Neural crest cell (in vitro differentiated cells): ENCODE data around the gene XYLT1. TPM values are rescaled to one million over a fixed set of nuclear protein-coding genes. Genes with fewer than 3 reads are reported as not detected.
A peak's percentile ranks its signal among the peaks of the same experiment; 100 is the strongest.

Experiments
- DNase-seq: peaks from one replicate; pipeline ENCODE4 v3.0.0; 2021; ENCODE audit warnings: low read depth, mixed read lengths, low spot score
- H3K27ac Mint-ChIP-seq: one replicate; pipeline ENCODE4 v1.8.0; 2021; ENCODE audit warnings: mild to moderate bottlenecking, mixed read lengths; ENCODE audit not compliant: unreplicated experiment
- H3K27me3 Mint-ChIP-seq: 2 replicates; pipeline ENCODE4 v1.8.0; 2021; ENCODE audit warnings: low read depth, mild to moderate bottlenecking, mixed read lengths
- H3K36me3 Mint-ChIP-seq: 2 replicates; pipeline ENCODE4 v1.8.0; 2021; ENCODE audit warnings: low read depth, mild to moderate bottlenecking, mixed read lengths
- H3K4me1 Mint-ChIP-seq: 2 replicates; pipeline ENCODE4 v1.8.0; 2021; ENCODE audit warnings: mixed read lengths
- H3K4me3 Mint-ChIP-seq: one replicate; pipeline ENCODE4 v1.8.0; 2021; ENCODE audit warnings: mild to moderate bottlenecking, mixed read lengths
- H3K9me3 Mint-ChIP-seq: 2 replicates; pipeline ENCODE4 v1.8.0; 2021; ENCODE audit warnings: mixed read lengths
- CTCF ChIP-seq: fragments of 200-600 bp; sonication (generic); conservative IDR thresholded peaks from 2 replicates; pipeline ENCODE4 v1.5.0; 2021; ENCODE audit warnings: antibody characterized with exemption, mild to moderate bottlenecking
- total RNA-seq: library from RNA; stranded (reverse); gene quantifications from 2 replicates; pipeline ENCODE4 v1.2.1, GENCODE V29; 2021

Gene XYLT1
- total RNA-seq, 1 donor from 2014 or later: 15.0 TPM

GRCh38 chr16:17368446-17368845 lies 102.3 kb downstream of the XYLT1 start:
- no peak for TF ChIP-seq CTCF
- Mint-ChIP-seq H3K27ac (peak overlapping the region; percentile 52), H3K36me3 (no peaks in the 10 kb centered on the region), H3K27me3 (no peaks in the 10 kb centered on the region), H3K9me3 (no peaks in the 10 kb centered on the region), H3K4me1 (peaks cover 71% of the 10 kb centered on the region), H3K4me3 (no peak overlapping the region)
- DNase-seq: no peak

DNA sequence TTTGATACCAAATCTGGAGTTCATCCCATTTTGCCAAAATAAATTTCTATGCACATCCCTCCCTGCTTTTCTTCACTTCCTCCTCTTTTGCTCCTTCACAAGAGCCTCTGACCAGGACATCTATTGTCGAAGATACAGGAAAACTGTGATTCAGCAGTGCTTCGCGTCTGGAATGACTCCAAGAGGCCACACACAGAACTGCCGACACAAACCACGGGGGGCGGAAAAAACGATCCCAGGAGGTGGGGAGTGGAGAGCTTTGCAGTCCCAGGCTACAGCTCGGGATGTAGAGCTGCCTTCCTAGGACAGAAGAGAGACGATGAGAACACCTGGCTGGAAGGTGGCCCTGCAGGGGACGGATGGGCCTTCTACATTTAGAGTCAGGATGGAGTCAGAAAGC lies 102.8 kb downstream of the XYLT1 start:
- no peaks in the 10 kb centered on the region for H3K36me3 Mint-ChIP-seq
- peak overlapping the region; percentile 3 for H3K27ac Mint-ChIP-seq
- H3K9me3 Mint-ChIP-seq: no peaks in the 10 kb centered on the region
- TF ChIP-seq CTCF: no peak
- no peaks in the 10 kb centered on the region for H3K27me3 Mint-ChIP-seq
- H3K4me1 Mint-ChIP-seq: peaks cover 74% of the 10 kb centered on the region
- DNase-seq: peak; percentile 45
- H3K4me3 Mint-ChIP-seq: peak overlapping the region; percentile 5

DNA sequence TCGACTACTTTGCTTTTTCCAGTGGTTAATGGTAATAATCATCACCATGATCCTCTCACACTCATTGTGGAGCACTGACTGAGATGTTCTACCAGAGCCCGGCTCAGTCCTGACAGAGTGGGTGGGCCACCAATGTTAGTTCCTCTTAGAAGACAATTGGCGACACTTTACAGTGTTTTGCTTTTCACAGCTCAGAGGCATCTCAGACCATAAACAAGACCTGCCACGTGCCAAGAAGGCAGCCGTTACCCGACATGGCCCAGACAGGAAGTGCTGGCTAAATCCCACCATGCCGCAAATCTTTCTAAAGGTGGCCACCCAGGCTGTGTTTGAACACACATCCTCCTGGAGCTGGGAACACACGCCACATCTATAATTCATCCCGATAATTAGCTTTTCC lies 103.7 kb downstream of the XYLT1 start:
- Mint-ChIP-seq H3K4me1 (peaks cover 75% of the 10 kb centered on the region), H3K27ac (no peak overlapping the region), H3K9me3 (no peaks in the 10 kb centered on the region), H3K36me3 (no peaks in the 10 kb centered on the region), H3K27me3 (no peaks in the 10 kb centered on the region), H3K4me3 (no peak overlapping the region)
- no peak for TF ChIP-seq CTCF
- no peak for DNase-seq

GRCh38 chr16:17366299-17366961 lies 104.3 kb downstream of the XYLT1 start:
- no peak for DNase-seq
- Mint-ChIP-seq H3K27me3 (no peaks in the 10 kb centered on the region), H3K4me1 (peaks cover 69% of the 10 kb centered on the region), H3K27ac (no peak overlapping the region), H3K4me3 (no peak overlapping the region), H3K36me3 (no peaks in the 10 kb centered on the region), H3K9me3 (no peaks in the 10 kb centered on the region)
- no peak for TF ChIP-seq CTCF

GRCh38 chr16:17365591-17366298 lies 105.0 kb downstream of the XYLT1 start:
- Mint-ChIP-seq H3K36me3 (peaks cover 4% of the 10 kb centered on the region), H3K27me3 (no peaks in the 10 kb centered on the region), H3K27ac (no peak overlapping the region), H3K4me3 (no peak overlapping the region), H3K4me1 (peaks cover 69% of the 10 kb centered on the region), H3K9me3 (no peaks in the 10 kb centered on the region)
- no peak for TF ChIP-seq CTCF
- DNase-seq: no peak
